SH-SY5Y (cell line): ENCODE results near the gene AZIN2.

ENCODE experiments used
- GATA2 ChIP-seq: IDR thresholded peaks from 2 replicates; pipeline ENCODE4 v1.6.1; 2011; ENCODE audit warnings: mild to moderate bottlenecking, low read depth, low read length
- GATA3 ChIP-seq: IDR thresholded peaks from 2 replicates; pipeline ENCODE4 v1.6.1; 2011; ENCODE audit warnings: low read depth, mild to moderate bottlenecking, low read length, moderate library complexity

DNA sequence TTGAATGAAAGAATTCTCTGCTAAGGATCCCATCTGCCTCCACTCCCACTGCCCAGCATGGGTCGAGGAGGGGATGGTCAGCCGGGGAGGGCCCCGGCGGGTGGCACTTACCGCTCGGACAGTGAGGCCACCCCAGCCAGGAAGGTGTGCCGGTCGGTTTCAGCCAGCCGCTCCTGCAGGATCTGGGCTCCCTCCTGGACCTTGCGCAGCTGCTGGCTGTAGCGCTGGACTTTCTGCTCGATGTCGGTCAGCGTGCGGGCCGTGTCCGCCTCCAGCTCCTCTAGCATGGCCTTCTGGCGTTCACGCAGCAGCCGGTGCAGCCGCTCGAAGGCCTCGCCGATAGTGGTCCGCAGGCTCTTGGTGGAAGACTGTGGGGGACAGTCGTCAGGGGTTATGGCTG lies 78.6 kb downstream of the AZIN2 start:
- no peak for TF ChIP-seq GATA2
- TF ChIP-seq GATA3, result no peak
